Gastrocnemius medialis (tissue), 4 donors: ENCODE measurements around the gene RBM47. TPM values are rescaled to one million over a fixed set of nuclear protein-coding genes. Genes with fewer than 3 reads are reported as not detected.
"Not testable (repeated sequence)": the region's sequence is repeated elsewhere in the genome, so short reads cannot be mapped to it uniquely, and the experiment has no call there.

Source experiments
- ATAC-seq, 2 donors: fragments of 150-250 bp; one replicate each; pipeline ENCODE4 v1.9.1; 2016
- DNase-seq, 2 donors: peaks; one replicate each; pipeline ENCODE4 v3.0.0-alpha.2; 2019
- H3K27ac ChIP-seq, 4 donors: fragments of 200-600 bp; sonication (generic); 1 replicate in 1 of 4; 2 replicates in 3 of 4; pipeline ENCODE4 v1.5.1; 2016 to 2018; ENCODE audit warnings: mild to moderate bottlenecking in 2 of 4, moderate library complexity in 1 of 4
- H3K27me3 ChIP-seq, 3 donors: fragments of 200-600 bp; sonication (generic) in 2 of 3; 1 replicate in 1 of 3; 2 replicates in 2 of 3; pipeline versions ENCODE4 v1.5.1 to v1.6.0; 2016 to 2019; ENCODE audit warnings: mild to moderate bottlenecking in 1 of 3, moderate library complexity in 1 of 3
- H3K36me3 ChIP-seq, 2 donors: fragments of 200-600 bp; sonication (generic) in 1 of 2; one replicate each; pipeline ENCODE4 v1.5.1; 2017 to 2018
- H3K4me1 ChIP-seq, 2 donors: fragments of 200-600 bp; sonication (generic) in 1 of 2; one replicate each; pipeline ENCODE4 v1.5.1; 2016 to 2017; ENCODE audit warnings: mild to moderate bottlenecking in 2 of 2
- H3K4me3 ChIP-seq, 4 donors: fragments of 200-600 bp; sonication (generic) in 3 of 4; 1 replicate in 1 of 4; 2 replicates in 3 of 4; pipeline ENCODE4 v1.5.1; 2016 to 2019; ENCODE audit warnings: mild to moderate bottlenecking in 2 of 4
- H3K9me3 ChIP-seq, 3 donors: fragments of 200-600 bp; sonication (generic) in 2 of 3; 1 replicate in 1 of 3; 2 replicates in 2 of 3; pipeline ENCODE4 v1.5.1; 2016 to 2019
- POLR2A ChIP-seq, 2 donors: fragments of 450-650 bp; IDR thresholded peaks; one replicate each; pipeline ENCODE4 v1.6.1; 2017; ENCODE audit warnings: antibody characterized with exemption in 2 of 2, mild to moderate bottlenecking in 2 of 2, moderate library complexity in 2 of 2
- in situ Hi-C, 4 donors: fragments of 200-750 bp; cut with MboI; loops; one replicate each; pipeline versions ENCODE4 v1.15.0 to v1.8.0; 2017; ENCODE audit warnings: low sequenced_read_pairs in 4 of 4
- intact Hi-C: fragments of 100-400 bp; cut with DNase I; formaldehyde crosslinking; loops from one replicate; pipeline ENCODE4 v1.15.1; 2023; ENCODE audit warnings: low total_unique reads
- total RNA-seq, 4 donors: library from RNA; depleted of rRNA; stranded (reverse); fragments of >200 nt; gene quantifications; one replicate each; pipeline versions ENCODE4 v1.1.0 to v1.2.3, GENCODE V29; 2016
- TF ChIP-seq, protein P1 (sequence below), 5 experiments: fragments of 450-650 bp in 3 of 5; fragments of 200-600 bp in 2 of 5; sonication (generic) in 2 of 5; IDR thresholded peaks in 4 of 5; conservative IDR thresholded peaks in 1 of 5; 1 replicate in 4 of 5; 2 replicates in 1 of 5; pipeline ENCODE4 v1.5.1; 2016 to 2019; ENCODE audit warnings: antibody characterized with exemption in 5 of 5, mild to moderate bottlenecking in 3 of 5, moderate library complexity in 3 of 5

Gene RBM47
- total RNA-seq, 4 donors from 2014 or later, result 1.5 to 8.7 (median 4.3) TPM

DNA sequence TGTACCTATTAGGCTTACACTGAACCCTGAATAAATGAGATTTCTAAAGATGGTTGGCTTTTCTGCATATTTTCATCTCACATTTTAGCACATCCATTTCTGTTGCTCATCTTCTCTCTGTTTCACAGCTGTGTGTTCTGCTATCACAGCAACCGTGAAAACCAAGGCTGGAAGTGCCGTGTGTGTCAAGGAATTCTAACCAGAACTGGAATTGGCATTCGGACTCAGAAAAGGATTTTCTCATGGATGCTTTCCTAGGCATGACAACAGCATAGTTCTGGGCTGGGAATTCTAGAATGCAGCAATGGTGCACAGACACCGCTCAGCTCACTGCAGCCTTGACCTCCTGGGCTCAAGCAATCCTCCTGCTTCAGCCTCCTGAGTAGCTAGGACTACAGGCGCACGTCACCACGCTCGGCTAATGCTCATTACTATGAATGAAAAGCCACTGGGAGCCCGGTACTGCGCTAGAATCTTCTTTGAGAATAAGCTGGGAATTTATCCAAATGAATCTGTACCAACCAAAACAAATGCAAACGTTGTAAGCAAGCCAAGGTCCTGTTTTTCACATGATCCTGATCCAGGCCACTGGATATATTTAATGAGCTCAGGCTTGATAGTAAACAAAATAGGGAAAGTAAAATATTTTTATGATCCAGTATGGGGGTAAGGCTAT, 105.2 kb downstream of the RBM47 start:
- no peak for DNase-seq
- no peak overlapping the region for H3K4me3 ChIP-seq
- intact Hi-C loops, result no loop called here
- ATAC-seq, result no peak
- H3K27ac ChIP-seq, result no peak overlapping the region
- no peaks in the 10 kb centered on the region for H3K36me3 ChIP-seq
- no peaks in the 10 kb centered on the region for H3K27me3 ChIP-seq
- in situ Hi-C loops, result no loop called here
- no peaks in the 10 kb centered on the region for H3K9me3 ChIP-seq
- no peak for TF ChIP-seq POLR2A (IDR thresholded peaks at IDR 0.05)
- TF ChIP-seq, protein P1, sequence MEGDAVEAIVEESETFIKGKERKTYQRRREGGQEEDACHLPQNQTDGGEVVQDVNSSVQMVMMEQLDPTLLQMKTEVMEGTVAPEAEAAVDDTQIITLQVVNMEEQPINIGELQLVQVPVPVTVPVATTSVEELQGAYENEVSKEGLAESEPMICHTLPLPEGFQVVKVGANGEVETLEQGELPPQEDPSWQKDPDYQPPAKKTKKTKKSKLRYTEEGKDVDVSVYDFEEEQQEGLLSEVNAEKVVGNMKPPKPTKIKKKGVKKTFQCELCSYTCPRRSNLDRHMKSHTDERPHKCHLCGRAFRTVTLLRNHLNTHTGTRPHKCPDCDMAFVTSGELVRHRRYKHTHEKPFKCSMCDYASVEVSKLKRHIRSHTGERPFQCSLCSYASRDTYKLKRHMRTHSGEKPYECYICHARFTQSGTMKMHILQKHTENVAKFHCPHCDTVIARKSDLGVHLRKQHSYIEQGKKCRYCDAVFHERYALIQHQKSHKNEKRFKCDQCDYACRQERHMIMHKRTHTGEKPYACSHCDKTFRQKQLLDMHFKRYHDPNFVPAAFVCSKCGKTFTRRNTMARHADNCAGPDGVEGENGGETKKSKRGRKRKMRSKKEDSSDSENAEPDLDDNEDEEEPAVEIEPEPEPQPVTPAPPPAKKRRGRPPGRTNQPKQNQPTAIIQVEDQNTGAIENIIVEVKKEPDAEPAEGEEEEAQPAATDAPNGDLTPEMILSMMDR (IDR thresholded peaks at IDR 0.05 in 4 of 5, conservative IDR thresholded peaks at IDR 0.05 in 1 of 5), result no peak
- peaks cover 0 to 5% of the 10 kb centered on the region in 2 donors for H3K4me1 ChIP-seq

DNA sequence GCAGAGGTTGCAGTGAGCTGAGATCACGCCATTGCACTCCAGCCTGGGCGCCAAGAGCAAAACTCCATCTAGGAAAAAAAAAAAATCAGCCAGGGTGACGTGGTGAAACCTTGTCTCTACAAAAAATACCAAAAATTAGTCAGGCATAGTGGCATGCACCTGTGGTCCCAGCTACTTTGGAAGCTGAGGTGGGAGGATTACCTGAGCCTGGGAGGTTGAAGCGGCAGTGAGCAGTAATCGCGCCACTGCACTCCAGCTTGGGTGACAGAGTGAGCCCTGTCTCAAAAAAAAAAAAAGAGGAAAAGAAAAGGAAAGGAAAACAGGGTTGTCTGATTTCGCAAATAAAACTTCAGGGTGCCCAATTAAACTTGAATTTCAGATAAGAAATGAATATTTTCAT, 106.1 kb downstream of the RBM47 start:
- intact Hi-C loops, result no loop called here

DNA sequence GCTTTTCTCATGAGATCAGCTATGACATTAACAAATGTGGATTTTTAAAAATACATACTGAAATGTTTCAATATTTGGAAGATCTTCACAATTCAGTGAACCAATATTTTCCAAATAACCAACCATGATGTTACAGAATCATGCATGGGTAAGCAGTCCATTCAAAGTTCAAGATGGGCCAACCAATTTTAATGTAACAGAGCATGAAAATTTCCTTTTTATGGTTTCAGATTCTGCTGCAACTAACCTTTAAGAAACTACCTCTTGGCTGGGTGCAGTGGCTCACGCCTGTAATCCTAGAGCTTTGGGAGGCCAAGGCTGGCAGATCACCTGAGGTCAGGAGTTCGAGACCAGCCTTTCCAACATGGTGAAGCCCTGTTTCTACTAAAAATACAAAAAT, 107.7 kb downstream of the RBM47 start:
- in situ Hi-C loops (no loop called here), intact Hi-C loops (no loop called here)
- Histone ChIP-seq H3K27me3 (no peaks in the 10 kb centered on the region), H3K4me1 (peaks cover 0 to 5% of the 10 kb centered on the region in 2 donors), H3K27ac (no peak overlapping the region), H3K4me3 (no peak overlapping the region), H3K9me3 (no peaks in the 10 kb centered on the region), H3K36me3 (no peaks in the 10 kb centered on the region)
- DNase-seq, result no peak
- TF ChIP-seq, protein P1 (IDR thresholded peaks at IDR 0.05 in 4 of 5, conservative IDR thresholded peaks at IDR 0.05 in 1 of 5), result no peak
- TF ChIP-seq POLR2A (IDR thresholded peaks at IDR 0.05), result no peak
- ATAC-seq, result no peak

More for the DNA sequence above, 106.1 kb downstream of the RBM47 start:
- no peak for TF ChIP-seq POLR2A (IDR thresholded peaks at IDR 0.05)
- TF ChIP-seq, protein P1 (IDR thresholded peaks at IDR 0.05 in 4 of 5, conservative IDR thresholded peaks at IDR 0.05 in 1 of 5), result no peak
- ATAC-seq (no peak), DNase-seq (no peak)
- Histone ChIP-seq H3K27ac (no peak overlapping the region), H3K9me3 (no peaks in the 10 kb centered on the region), H3K36me3 (no peaks in the 10 kb centered on the region), H3K27me3 (no peaks in the 10 kb centered on the region), H3K4me3 (no peak overlapping the region), H3K4me1 (peaks cover 0 to 5% of the 10 kb centered on the region in 2 donors)
- in situ Hi-C loops, result no loop called here

DNA sequence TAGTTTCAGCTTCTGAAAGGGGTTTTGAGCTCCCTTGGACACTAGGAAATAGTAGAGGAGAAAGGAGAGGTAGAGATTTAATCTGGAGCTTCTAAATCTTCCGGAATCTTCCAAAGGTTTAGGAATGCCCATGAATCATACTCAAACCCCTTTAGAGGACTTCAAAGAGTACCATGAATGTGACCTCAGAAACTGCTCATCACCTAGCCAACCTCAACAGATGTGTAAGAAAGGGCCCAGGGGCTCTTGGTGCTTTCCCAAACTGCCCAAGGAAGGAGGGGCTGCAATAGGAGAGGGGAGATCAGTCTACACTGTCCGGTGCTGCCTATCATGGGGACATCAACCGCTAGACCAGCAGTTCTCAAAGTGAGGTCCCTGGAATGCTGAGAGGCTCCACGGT, 109.1 kb downstream of the RBM47 start:
- ATAC-seq, result no peak
- DNase-seq, result no peak
- intact Hi-C loops, result no loop called here
- Histone ChIP-seq H3K9me3 (no peaks in the 10 kb centered on the region), H3K4me3 (no peak overlapping the region), H3K27me3 (no peaks in the 10 kb centered on the region), H3K27ac (no peak overlapping the region), H3K36me3 (no peaks in the 10 kb centered on the region), H3K4me1 (no peaks in the 10 kb centered on the region)
- TF ChIP-seq, protein P1 (IDR thresholded peaks at IDR 0.05 in 4 of 5, conservative IDR thresholded peaks at IDR 0.05 in 1 of 5), result no peak
- TF ChIP-seq POLR2A (IDR thresholded peaks at IDR 0.05), result no peak
- in situ Hi-C loops, result no loop called here

DNA sequence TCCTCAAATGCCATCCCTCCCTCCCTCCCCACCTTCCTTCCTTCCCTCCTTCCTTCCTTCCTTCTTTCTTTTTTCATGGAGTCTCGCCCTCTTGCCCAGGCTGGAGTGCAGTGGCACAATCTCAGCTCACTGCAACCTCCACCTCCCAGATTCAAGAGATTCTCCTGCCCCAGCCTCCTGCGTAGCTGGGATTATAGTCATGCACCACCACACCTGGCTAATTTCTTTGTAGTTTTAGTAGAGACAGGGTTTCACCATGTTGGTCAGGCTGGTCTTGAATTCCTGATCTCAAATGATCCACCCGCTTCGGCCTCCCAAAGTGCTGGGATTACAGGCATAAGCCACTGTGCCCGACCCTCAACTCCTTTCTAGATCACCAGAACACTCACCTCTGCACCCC, 112.6 kb downstream of the RBM47 start:
- intact Hi-C loops, H3K27ac ChIP-seq, H3K4me3 ChIP-seq, ATAC-seq, in situ Hi-C loops, H3K4me1 ChIP-seq, DNase-seq, H3K9me3 ChIP-seq, H3K27me3 ChIP-seq, H3K36me3 ChIP-seq: not testable (repeated sequence)
